Skeletal muscle tissue (tissue), 4 donors: Measurements from ENCODE around the gene RAB3GAP2. TPM values are rescaled to one million over a fixed set of nuclear protein-coding genes. Genes with fewer than 3 reads are reported as not detected.

Experiments
- H3K27ac ChIP-seq: one replicate; pipeline ENCODE4 v1.7.0; 2013; ENCODE audit warnings: mild to moderate bottlenecking, low read depth, low read length, inconsistent platforms
- H3K27me3 ChIP-seq, 3 donors: one replicate each; pipeline ENCODE4 v1.7.0; 2013; ENCODE audit warnings: low read length in 3 of 3; ENCODE audit not compliant: control insufficient read depth in 3 of 3, insufficient read depth in 3 of 3
- H3K36me3 ChIP-seq, 3 donors: one replicate each; pipeline ENCODE4 v1.7.0; 2013; ENCODE audit warnings: low read length in 3 of 3; ENCODE audit not compliant: control insufficient read depth in 3 of 3, insufficient read depth in 3 of 3
- H3K4me1 ChIP-seq, 3 donors: one replicate each; pipeline ENCODE4 v1.7.0; 2013; ENCODE audit warnings: low read length in 3 of 3, mild to moderate bottlenecking in 3 of 3; ENCODE audit not compliant: control insufficient read depth in 3 of 3, insufficient read depth in 3 of 3
- H3K4me3 ChIP-seq, 3 donors: one replicate each; pipeline ENCODE4 v1.7.0; 2013; ENCODE audit warnings: low read length in 3 of 3
- H3K9ac ChIP-seq, 3 donors: one replicate each; pipeline ENCODE4 v1.7.0; 2013; ENCODE audit warnings: low read length in 3 of 3, mild to moderate bottlenecking in 3 of 3, moderate library complexity in 2 of 3, low read depth in 1 of 3
- H3K9me3 ChIP-seq, 3 donors: one replicate each; pipeline ENCODE4 v1.7.0; 2013; ENCODE audit warnings: low read length in 3 of 3; ENCODE audit not compliant: control insufficient read depth in 3 of 3
- total RNA-seq: library from RNA; depleted of rRNA; stranded (reverse); fragments of >200 nt; gene quantifications from one replicate; pipeline ENCODE4 v1.2.3, GENCODE V29; 2014
- donor health status: Osteomylitis.

The RAB3GAP2 gene, protein sequence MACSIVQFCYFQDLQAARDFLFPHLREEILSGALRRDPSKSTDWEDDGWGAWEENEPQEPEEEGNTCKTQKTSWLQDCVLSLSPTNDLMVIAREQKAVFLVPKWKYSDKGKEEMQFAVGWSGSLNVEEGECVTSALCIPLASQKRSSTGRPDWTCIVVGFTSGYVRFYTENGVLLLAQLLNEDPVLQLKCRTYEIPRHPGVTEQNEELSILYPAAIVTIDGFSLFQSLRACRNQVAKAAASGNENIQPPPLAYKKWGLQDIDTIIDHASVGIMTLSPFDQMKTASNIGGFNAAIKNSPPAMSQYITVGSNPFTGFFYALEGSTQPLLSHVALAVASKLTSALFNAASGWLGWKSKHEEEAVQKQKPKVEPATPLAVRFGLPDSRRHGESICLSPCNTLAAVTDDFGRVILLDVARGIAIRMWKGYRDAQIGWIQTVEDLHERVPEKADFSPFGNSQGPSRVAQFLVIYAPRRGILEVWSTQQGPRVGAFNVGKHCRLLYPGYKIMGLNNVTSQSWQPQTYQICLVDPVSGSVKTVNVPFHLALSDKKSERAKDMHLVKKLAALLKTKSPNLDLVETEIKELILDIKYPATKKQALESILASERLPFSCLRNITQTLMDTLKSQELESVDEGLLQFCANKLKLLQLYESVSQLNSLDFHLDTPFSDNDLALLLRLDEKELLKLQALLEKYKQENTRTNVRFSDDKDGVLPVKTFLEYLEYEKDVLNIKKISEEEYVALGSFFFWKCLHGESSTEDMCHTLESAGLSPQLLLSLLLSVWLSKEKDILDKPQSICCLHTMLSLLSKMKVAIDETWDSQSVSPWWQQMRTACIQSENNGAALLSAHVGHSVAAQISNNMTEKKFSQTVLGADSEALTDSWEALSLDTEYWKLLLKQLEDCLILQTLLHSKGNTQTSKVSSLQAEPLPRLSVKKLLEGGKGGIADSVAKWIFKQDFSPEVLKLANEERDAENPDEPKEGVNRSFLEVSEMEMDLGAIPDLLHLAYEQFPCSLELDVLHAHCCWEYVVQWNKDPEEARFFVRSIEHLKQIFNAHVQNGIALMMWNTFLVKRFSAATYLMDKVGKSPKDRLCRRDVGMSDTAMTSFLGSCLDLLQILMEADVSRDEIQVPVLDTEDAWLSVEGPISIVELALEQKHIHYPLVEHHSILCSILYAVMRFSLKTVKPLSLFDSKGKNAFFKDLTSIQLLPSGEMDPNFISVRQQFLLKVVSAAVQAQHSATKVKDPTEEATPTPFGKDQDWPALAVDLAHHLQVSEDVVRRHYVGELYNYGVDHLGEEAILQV (N-terminal part only)
- 23.0 TPM for total RNA-seq

DNA sequence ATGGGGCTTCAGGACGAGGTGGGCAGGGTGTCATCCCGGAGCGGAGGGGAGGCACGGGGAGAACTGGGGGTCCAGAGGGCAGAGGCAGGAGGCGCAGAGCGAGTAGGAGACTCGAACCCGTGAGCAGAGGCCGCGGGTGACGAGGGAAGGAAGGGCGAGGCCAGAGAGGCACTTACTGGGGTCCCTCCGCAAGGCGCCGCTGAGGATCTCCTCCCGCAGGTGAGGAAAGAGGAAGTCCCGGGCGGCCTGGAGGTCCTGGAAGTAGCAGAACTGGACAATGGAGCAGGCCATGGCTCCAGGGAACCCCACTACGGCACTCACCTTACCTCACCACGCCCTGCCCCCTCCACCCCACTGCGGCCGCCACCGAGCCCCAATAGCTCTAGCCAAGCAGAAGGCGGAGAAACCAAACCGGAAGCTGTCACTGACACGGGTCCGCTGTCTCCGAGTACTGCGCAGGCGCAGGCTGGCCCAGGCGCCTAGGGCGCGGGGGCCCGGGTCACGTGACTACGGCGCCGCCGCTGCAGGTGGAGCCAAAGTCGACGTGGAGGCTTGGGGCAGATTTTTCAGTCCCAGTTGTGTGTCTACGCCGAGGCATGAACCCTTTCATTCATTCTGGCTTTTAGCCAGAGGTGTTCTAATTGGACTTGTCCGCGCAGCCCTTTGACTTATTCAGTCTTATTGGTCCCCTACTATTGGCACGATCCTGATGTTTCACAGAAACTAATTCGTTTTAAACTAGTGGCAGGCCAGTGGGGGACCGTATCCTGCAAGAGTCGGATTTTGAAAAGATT, at the start of gene RAB3GAP2:
Gene RAB3GAP2 (minus strand): TSS at position 407 of the 794 bp plus-strand sequence. CDS start 116 bp downstream, at position 291.
- H3K4me1 ChIP-seq = peaks cover 5 to 15% (median 11%) of the 10 kb centered on the region in 3 donors

DNA sequence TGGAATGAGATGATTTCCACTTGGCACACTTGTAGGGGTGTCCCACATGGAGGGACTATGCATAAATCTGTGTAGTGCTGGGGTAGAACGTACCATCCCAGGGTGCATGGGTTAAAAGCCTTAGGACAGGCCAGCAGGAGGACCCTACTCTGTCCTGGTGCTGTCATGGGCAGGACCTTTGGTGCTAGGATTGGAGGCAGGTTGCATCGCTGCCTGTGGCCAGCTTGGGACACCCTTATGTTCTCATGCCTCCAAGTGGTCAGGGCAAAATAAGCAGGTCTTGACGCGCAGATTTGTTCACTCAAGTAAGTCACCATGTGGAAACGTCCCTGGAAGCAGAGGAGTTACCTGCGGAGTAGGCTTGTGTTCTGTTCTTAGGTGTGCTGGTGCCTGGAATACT, 49.5 kb upstream of the RAB3GAP2 start:
- Histone ChIP-seq H3K9me3 (no peaks in the 10 kb centered on the region), H3K27me3 (no peaks in the 10 kb centered on the region), H3K9ac (no peak overlapping the region), H3K4me1 (peaks cover 0 to 5% (median 0%) of the 10 kb centered on the region in 3 donors), H3K4me3 (no peak overlapping the region), H3K27ac (no peak overlapping the region), H3K36me3 (no peaks in the 10 kb centered on the region)

More for the DNA sequence above, at the start of gene RAB3GAP2:
- Histone ChIP-seq H3K4me3 (peak within 1 kb of the TSS; percentile 95 to 98 (median 97)), H3K9me3 (no peaks in the 10 kb centered on the region), H3K27me3 (no peaks in the 10 kb centered on the region), H3K36me3 (peaks cover 0 to 6% (median 4%) of the 10 kb centered on the region in 3 donors), H3K27ac (peak within 1 kb of the TSS; percentile 83), H3K9ac (peak within 1 kb of the TSS; percentile 94 to 95 (median 95))

DNA sequence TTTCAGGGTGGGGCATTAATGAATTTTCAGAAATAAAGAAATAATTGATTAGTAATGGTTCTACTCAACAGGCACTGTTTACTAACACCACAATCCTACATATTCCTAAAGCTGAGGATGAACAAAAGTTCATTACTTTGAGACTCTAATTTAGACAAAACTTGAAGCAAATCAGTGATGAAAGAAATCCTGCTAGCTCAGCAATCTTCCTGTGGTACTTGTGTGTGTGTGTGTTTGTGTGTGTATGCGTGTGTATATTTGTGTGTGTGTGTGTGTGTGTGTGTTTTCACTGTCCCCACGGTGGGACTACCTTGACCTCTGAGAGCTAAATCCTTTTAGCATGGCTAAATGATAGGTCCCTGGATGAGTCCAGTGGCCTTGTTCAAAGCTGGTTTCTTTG, 48.5 kb upstream of the RAB3GAP2 start:
- Histone ChIP-seq H3K9ac (no peak overlapping the region), H3K9me3 (no peaks in the 10 kb centered on the region), H3K4me3 (no peak overlapping the region), H3K36me3 (no peaks in the 10 kb centered on the region), H3K27me3 (no peaks in the 10 kb centered on the region), H3K27ac (no peak overlapping the region), H3K4me1 (peaks cover 0 to 5% (median 0%) of the 10 kb centered on the region in 3 donors)

DNA sequence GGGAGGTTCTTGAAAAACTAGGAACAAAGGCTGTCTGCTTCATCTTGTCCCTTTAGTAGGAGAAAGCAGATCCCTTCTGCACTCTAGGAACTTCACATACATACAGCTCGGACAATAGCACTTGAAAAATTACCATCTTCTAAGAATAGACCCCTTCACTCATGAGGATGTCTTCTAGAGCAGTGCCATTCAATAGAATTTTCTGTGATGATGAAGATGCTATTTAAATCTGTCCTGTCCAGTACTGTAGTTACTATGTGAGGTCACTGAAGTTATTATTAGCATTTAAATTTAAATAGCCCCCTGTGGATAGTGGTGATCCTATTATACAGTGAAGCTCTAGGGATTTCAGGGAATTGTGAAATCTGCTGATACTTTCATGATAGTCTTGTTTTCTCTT, 46.4 kb upstream of the RAB3GAP2 start:
- no peak overlapping the region for H3K9ac ChIP-seq
- H3K9me3 ChIP-seq = no peaks in the 10 kb centered on the region
- no peaks in the 10 kb centered on the region for H3K27me3 ChIP-seq
- no peaks in the 10 kb centered on the region for H3K36me3 ChIP-seq
- peaks cover 0 to 5% (median 0%) of the 10 kb centered on the region in 3 donors for H3K4me1 ChIP-seq
- no peak overlapping the region for H3K27ac ChIP-seq
- H3K4me3 ChIP-seq = no peak overlapping the region

DNA sequence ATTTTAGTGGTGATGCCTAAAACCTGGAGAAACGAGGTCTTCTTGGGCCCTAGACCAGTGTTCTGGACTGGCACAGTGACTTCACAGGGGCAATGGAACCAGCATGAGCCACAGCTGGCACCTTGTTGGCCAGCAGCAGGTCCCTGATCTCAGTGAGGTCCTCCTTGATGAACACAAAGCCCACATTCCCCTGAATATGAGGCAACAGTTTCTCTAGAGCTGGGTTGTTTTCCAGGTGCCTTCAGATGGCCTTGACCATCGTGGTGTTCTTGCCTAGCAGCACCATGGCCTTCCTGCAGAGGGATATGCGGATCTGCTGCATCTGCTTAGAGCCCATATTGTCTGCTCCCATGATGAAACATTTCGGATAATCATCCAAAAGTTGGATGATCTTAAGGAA, 44.9 kb upstream of the RAB3GAP2 start:
- no peak overlapping the region for H3K27ac ChIP-seq
- H3K27me3 ChIP-seq = no peaks in the 10 kb centered on the region
- H3K4me1 ChIP-seq = peaks cover 0 to 5% (median 0%) of the 10 kb centered on the region in 3 donors
- H3K36me3 ChIP-seq = no peaks in the 10 kb centered on the region
- H3K4me3 ChIP-seq = no peak overlapping the region
- H3K9me3 ChIP-seq = no peaks in the 10 kb centered on the region
- no peak overlapping the region for H3K9ac ChIP-seq

GRCh38 chr1:220316305-220316704, 44.1 kb upstream of the RAB3GAP2 start:
- no peaks in the 10 kb centered on the region for H3K9me3 ChIP-seq
- no peak overlapping the region for H3K9ac ChIP-seq
- H3K4me3 ChIP-seq = no peak overlapping the region
- H3K27ac ChIP-seq = no peak overlapping the region
- no peaks in the 10 kb centered on the region for H3K36me3 ChIP-seq
- H3K4me1 ChIP-seq = peaks cover 0 to 5% (median 0%) of the 10 kb centered on the region in 3 donors
- H3K27me3 ChIP-seq = no peaks in the 10 kb centered on the region

GRCh38 chr1:220315070-220315839, 43.0 kb upstream of the RAB3GAP2 start:
- no peaks in the 10 kb centered on the region for H3K9me3 ChIP-seq
- no peaks in the 10 kb centered on the region for H3K36me3 ChIP-seq
- H3K4me3 ChIP-seq = no peak overlapping the region
- no peak overlapping the region for H3K27ac ChIP-seq
- peaks cover 0 to 5% (median 0%) of the 10 kb centered on the region in 3 donors for H3K4me1 ChIP-seq
- no peaks in the 10 kb centered on the region for H3K27me3 ChIP-seq
- H3K9ac ChIP-seq = no peak overlapping the region

GRCh38 chr1:220313576-220313975, 41.3 kb upstream of the RAB3GAP2 start:
- Histone ChIP-seq H3K9ac (no peak overlapping the region), H3K4me1 (peaks cover 0 to 5% (median 0%) of the 10 kb centered on the region in 3 donors), H3K9me3 (no peaks in the 10 kb centered on the region), H3K36me3 (no peaks in the 10 kb centered on the region), H3K27ac (no peak overlapping the region), H3K4me3 (no peak overlapping the region), H3K27me3 (no peaks in the 10 kb centered on the region)
